DMS 273 treated with DMSO at 0.1 percent for 48 hours (cell line): ENCODE results near the gene ST8SIA4.
"Not testable (repeated sequence)": the region's sequence is repeated elsewhere in the genome, so short reads cannot be mapped to it uniquely, and the experiment has no call there.

Source experiments
- DNase-seq: peaks from one replicate; lab custom pipeline; 2025; lab: John Stamatoyannopoulos, UW

The ST8SIA4 gene

DNA sequence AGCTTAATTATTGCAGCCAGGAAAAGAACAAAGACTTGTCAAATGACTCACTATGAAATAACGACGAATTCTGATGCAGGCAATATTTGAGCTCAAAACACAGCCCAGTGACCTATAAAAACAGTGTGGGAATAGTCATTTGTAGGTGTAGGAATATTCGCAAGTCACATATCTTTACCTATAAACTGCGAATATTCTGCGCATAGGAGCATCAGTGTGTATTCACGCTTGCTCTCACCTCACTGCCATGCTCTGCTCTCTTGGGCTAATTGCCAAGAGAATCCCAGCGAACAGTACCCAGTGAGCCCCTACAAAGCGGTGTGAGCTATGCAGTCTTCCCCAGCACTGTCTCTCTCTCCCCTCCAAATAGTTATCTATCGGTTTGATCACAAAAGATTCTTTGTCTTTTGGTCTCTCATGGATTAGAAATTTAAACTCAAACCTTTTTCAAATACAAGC lies 74.2 kb downstream of the ST8SIA4 start:
- no peak for DNase-seq

DNA sequence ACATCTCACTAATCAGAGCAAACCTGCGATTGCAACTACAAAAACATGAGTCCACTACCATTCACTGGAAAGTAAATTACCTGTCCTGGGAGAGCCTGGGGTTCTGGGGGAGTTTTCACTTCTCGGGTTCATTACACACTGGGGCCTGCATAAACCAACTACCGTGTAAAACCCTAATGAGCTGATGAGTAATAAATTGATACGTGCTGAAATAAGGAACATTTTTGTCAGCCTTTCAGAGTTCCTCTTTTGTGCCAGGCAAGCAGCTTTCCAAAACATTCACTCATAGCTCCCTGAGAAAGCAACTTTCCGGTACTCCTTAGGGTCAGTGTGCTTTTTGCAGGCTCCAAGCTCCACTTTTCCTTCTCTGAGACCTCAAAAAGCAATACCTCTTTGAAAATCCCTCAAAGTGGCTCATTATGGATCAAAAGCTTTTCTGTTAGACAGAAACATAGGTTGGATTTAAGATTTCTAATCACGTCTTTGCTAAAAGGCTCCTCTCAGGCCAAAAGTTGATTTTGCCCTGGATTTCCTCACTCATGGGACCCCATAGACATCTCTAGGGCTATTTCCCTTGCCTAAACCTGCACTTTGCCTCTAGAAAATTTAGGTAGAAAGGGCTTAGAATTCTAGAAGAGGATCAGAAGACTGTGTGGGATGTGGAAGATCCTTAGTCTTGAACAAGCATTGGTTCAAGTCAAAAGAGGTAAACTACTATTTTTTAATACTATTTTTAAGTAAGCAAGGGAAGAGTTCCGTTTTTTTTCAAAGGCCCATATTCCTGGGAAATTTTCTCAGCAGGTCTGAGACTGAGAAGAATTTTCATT lies 74.8 kb downstream of the ST8SIA4 start:
- no peak for DNase-seq

DNA sequence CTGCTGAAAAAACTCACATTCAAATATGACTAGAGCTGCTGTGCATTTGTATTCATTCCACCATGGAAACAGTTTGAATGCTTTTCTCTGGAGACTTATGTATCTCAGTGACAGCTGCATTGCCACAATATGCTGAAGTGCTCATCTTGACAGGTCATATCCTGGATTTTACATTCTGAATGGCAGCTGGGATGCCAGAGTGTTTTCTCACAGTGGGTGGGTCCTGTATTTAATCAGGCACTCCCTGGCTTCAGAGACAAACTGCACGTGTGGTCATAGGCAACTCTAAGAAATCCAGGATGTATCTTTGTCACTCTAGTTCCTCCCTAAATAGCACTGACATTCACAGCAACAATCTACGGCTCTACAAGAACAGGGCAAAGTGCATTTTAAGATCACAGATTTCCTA lies 75.6 kb downstream of the ST8SIA4 start:
- no peak for DNase-seq

DNA sequence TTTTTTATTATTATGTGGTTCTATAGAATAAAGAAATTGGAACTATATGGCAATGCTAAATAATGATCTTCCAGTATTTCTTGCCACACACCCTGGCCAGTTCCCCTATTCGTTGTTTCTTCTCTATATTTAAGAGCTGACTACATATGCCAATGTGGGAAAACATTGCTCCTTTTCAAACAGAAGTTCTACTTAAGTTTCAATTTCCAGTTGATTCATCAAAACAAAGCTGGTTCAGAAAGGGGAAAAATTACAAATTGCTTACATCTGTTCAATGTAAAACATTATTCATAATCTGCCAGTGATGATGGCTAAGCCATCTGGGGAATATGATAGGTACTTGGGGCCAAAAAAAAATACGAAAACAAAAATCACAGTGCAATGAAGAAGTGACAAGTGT lies 76.9 kb downstream of the ST8SIA4 start:
- DNase-seq: no peak

DNA sequence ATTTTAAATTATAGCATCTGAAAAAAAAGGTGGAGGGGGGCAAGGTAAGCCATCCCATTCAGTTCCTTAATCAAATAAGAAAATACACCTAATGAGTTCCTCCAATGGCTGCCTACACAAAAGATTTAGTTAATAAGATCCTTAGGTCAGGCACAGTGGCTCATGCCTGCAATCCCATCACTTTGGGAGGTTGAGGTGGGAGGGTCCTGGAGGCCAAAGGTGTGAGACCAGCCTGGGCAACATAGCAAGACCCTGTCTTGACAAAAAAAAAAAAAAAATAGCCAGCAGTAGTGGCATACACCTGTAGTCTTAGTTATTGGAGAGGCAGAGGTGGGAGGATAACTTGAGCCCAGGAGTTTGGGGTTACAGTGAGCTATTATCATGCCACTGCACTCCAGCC lies 78.4 kb downstream of the ST8SIA4 start:
- no peak for DNase-seq

DNA sequence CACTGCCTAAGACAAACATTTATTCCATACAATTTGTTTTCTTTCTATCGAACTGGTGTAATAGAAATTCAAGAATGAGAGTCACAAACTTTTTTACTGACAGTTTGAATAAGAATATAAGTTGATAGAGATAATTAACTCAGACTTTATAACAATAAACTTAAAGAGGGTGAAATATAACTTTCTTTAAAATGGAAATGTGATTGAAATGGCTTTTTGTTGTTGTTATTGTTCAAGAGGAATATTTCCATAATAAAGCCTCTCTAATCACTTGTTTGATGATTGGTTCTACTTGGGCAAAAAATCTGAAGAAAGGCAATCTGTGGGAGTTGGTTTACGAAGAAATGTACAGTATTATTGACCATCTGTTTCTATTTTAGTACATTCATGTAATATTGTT lies 79.3 kb downstream of the ST8SIA4 start:
- no peak for DNase-seq

DNA sequence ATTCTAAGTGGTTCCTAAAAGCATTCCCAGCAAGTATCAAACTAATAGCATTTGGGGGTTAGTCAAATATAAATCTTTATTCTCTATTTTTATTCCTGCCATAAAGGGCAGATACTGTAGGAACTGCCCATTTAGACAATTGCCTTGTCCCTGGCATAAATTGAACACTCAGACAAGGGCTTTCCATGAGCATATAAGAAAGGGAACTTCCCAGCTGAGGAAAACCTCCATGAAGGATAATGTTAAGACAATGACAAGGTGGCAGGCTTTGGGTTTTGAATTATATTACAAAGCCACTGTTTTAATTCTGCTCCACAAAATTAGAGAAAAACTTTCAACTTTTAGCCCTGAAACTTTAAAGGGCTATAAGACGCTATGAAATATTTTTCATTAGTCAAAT lies 81.3 kb downstream of the ST8SIA4 start:
- DNase-seq: no peak

DNA sequence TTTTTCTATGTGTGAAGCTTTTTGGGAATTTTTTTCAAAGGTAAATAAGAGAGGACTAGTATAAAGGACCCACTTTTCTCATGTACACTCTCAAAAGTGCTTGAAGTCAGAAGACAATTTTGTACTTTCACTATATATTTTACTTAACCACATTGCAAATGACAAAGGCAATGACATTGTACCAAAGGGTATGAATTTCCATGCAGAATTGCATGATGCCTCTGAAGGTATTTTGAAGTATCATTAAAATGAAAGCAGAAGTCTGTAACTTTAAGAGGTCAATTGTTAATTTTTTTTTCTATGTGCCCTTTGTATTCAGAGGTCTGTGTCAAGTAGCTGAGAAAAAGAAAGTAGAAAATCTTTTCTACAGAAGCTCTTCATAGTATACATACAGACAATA lies 84.7 kb downstream of the ST8SIA4 start:
- DNase-seq: no peak

DNA sequence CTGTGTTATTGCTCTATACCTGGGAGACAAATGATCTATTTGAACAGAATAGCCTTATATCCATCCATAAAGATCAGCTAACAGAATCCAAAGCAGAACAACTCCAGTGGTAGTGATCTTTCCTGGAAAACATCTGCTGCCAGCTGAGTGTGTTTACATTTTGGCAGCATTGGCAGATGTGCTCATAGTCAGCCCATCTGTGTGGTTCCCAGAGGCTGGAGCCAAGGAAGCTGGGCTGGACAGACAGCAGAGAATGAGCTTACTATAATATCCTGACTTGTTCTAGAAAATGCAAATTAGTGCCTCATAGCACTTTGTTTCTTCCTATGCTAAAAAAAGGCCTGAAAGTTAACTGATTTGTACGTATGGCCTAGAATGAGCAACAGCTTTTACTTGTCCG lies 99.7 kb downstream of the ST8SIA4 start:
- DNase-seq: peak; percentile 66

DNA sequence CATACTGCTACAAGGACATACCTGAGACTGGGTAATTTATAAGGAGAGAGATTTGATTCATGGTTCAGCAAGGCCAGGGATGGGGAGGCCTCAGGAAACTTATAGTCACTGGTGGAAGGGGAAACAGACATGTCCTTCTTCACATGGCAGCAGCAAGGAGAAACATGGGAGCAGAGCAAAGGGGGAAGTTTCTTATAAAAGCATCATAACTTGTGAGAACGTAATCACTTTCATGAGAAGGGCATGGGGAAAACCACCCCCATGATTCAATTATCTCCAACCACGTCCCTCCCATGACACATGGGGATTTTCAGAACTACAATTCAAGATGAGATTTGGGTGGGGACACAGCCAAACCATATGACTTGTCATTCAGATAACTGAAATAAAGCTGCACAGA lies 100.9 kb downstream of the ST8SIA4 start:
- DNase-seq: no peak

DNA sequence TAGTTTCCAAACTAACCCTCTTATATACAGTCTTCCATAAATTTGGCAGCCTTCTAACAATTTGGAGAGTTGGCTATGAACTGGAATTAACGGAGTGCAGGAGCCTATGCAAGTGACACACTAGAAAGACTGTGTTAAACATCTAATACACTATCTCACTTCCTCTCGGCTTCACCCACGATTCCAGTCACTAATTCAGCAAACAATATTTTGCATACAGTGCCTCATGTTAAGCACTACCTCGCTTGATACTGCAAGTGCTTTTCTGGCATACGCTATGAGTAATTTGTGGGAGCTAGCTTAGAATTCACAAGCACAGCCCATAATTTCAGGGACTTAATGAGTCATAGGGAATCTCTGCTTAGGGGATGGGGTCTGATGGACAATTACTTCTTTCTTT lies 102.5 kb downstream of the ST8SIA4 start:
- no peak for DNase-seq

DNA sequence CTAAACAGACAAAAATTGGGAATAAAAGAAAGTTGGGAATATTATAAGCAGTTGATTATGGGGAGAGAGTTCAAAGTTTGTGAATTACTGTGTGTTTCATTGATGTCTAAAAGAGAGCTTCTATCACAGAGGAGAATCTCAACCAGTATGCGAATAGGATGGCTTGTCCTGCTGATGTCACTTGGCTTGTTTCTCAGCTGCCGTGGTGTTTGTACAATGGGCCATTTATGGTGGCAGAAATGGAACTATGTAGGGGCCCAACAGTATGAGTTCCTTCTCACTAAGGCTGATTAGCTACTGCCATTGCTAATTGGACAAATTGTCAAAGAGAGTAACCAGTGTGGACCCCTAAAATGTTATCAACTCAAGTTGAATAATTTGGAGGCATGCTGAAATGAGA lies 103.9 kb downstream of the ST8SIA4 start:
- DNase-seq: no peak

DNA sequence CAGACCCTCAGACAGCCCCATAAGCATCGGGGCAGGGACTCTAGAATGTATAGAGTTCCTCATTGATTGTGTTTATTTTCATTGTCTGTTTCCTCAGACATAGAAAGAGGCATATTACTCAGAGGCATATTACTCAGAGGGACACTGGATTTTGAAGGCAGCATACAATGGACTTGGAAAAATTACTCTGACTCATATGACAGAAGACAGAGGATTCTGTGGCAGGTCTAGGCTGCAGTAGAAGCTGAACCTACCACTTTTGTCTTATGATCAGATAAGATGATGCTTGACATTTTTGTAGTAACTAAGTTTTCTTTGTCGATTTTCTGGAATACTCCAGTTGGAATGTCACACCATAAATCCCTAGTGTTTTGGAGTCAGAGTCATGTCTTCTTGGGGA lies 105.2 kb downstream of the ST8SIA4 start:
- DNase-seq: no peak

DNA sequence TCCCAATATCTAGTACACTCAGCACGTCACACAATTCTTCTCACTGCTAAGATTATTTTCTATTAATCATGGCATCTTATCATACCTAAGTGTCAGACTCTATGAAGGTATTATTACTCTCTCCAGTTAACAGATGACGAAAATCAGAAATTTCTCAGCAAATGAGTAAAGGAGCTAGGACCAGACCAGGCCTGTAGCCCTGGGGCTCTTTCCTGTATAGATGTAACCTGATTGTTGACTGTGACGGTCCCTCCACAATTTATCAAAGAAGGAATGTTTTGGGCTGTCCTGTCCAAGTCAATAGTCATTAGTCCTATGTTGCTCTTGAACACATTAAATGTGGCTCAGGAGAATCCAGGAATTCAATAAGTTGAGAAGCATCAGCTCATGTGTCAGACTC lies 106.2 kb downstream of the ST8SIA4 start:
- DNase-seq: no peak

DNA sequence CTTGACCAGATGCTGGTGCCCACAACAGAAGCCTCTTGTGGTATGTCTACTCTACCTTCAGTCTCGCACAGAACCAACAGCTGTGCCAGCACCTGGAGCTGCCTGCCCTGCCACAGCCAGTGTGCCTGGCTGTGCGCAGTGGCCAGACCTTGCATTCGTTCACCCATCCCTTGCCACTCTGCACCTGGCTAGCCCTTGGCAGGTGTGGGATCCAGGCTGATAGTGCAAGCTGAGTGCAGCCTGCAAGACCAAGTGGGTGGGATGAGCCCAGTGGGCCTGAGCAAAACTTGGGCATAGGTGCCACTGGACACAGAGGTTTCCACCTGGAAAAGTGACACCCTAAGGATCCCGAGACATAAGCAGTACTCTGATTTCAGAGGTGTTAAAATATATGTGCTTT lies 108.2 kb downstream of the ST8SIA4 start:
- DNase-seq: no peak

DNA sequence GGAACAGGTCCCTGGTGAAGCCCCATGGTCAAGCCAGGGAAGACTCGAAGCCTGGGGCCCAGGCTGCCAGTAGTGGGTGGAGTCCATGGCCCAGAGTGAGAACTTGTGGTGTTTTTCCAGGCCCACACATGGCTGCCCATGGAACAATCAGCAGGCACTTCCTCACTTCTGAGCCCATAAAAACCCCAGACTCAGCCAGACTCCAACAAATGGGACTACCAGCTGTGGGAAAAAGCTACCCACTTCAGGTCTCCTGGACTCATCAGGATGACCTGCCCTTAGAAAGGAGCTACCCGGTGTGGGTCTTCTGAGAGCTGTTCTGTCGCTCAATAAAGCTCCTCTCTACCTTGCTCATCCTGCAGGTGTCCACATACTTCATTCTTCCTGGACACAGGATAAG lies 108.9 kb downstream of the ST8SIA4 start:
- no peak for DNase-seq

DNA sequence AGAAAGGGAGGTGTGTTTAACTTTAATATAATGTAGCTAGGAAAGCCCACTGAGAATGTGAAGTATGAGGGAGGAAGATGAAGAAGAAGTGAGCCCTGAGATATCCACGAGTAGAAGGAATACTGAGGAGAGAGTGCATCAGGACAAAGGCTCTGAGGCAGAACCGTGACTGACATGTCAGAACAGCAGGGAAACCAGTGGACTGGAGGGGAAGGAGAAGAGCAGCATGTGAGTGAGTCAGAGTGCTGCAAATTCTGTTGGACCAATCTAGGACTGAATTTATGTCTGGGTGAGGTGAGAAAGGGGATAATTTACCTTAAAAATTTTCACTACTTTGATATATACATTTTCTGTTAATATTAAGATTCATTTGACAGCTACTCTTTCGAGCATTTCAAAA lies 110.3 kb downstream of the ST8SIA4 start:
- DNase-seq: no peak

DNA sequence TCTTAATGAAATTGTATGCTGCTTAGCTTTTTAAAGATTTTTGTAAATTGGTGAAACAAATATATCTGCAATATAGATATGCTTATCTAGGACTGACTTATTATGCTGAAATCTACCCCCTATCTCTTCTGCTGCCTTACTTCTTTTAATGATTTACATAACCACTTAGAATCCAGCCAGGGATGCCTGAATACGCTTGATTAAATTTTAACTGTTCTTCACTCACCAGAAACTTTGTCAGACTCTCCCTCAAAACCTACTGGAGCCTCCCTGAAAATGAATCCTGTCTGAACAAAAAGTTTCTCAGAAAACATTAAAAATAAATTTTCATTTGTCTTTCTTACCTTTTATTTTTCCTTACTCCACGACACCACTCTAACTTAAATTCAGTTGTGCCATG lies 111.7 kb downstream of the ST8SIA4 start:
- no peak for DNase-seq

DNA sequence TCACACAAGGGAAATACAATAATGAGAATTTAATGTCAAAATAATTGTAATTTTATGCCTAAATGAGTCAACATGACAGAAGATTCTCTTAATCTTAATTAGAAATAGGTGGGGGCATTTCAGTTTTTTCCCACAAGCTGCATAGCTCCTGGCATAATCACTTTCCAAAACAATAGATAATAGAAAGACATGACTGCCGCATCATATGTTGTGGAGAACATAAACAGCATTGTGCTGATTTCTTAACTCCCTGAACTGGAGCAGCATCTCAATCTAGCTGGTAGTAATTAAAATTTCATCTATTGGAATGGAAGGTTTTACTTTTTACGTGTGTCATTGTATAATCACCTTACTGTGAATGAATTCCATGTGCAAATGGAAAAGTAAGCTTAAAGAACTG lies 112.1 kb downstream of the ST8SIA4 start:
- DNase-seq: no peak

DNA sequence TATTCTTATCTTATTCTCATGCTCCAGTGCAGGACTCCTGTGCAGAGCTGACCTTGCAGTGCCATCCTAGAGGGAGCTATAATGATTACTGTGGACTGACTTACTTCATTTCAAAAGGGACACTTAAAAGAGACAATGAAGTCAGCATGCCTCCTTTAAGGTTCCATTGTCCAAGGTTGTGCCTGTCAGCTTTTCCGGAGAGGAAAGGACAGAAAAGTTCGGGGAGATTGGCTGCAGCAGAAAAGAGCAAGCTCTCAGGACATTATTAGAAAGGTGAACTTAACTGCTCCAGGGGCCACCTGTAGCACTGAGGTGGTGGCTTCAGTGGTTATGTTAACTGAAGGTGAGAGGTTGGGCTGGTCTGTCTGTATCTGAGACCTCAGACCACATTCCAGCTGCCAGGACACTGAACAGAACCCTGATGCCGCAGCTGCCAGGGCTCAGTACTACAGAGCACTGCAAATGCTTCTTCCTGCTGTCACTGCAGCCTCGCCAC lies 112.9 kb downstream of the ST8SIA4 start:
- DNase-seq: no peak

DNA sequence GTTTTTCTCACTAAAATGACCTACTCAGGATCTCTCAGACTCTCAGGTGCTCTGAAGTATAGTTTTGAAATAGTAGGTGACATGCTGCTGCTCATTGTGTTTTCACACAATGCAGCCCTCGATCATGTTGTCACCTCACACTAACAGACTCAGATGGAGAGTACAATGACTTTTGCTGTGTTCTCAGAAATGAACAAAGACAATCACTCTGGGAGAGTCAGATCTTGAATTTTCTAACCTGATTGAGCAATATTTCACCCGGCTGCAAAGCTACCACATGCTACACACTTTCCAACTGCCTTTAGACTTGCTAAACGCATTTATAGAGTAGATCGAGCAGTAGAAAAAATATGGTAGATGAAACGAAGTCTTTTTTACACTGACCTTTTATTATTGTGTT lies 113.4 kb downstream of the ST8SIA4 start:
- no peak for DNase-seq

DNA sequence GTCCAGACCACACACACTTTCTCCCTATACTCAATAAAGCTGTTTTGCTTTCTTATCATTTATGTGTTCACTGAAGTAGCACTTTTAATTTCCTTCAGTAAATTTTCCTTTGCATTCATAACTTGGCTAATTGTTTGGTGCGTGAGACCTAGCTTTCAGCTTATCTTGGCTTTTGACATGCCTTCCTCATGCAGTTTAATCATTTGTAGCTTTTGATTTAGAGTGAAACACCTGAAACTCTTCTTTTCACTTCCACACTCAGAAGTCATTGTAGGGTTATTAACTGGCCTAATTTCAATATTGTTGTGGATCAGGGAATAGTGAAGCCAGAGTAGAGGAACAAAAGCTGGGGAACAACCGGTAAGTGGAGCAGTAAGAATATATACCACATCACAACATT lies 114.7 kb downstream of the ST8SIA4 start:
- no peak for DNase-seq

DNA sequence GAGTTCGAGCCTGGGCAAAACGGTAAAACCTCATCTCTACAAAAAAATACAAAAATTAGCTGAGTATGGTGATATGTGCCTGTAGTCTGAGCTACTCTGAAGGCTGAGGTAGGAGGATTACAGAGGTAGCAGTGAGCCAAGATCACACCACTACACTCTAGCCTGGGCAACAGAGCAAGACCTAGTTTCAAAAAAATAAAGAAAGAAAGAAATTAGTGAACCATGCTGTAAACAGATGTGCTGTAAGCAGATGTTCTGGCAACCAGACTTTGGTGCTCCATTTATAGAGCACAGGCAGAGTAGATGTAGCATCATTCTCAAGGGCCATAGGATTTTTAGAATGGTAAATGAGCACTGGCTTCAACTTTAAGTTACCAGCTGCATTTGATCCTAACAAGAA lies 115.4 kb downstream of the ST8SIA4 start:
- DNase-seq: no peak

DNA sequence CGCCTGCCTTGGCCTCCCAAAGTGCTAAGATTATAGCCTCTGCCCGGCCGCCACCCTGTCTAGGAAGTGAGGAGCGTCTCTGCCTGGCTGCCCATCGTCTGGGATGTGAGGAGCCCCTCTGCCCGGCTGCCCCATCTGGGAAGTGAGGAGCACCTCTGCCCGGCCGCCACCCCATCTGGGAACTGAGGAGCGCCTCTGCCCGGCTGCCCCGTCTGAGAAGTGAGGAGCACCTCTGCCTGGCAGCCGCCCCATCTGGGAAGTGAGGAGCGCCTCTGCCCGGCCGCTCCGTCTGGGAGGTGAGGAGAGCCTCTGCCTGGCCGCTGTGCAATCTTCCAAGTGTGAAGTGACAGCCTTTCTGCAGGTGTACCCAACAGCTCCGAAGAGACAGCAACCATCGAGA lies 117.5 kb downstream of the ST8SIA4 start:
- DNase-seq: not testable (repeated sequence)
